CD4-positive, alpha-beta T cell treated with Interleukin-10 for 1 hour (primary cell): Measurements from ENCODE around the gene FABP1.

Experiments used
- DNase-seq: peaks from one replicate; pipeline ENCODE4 v3.0.0-alpha.2; 2020

The FABP1 gene

DNA sequence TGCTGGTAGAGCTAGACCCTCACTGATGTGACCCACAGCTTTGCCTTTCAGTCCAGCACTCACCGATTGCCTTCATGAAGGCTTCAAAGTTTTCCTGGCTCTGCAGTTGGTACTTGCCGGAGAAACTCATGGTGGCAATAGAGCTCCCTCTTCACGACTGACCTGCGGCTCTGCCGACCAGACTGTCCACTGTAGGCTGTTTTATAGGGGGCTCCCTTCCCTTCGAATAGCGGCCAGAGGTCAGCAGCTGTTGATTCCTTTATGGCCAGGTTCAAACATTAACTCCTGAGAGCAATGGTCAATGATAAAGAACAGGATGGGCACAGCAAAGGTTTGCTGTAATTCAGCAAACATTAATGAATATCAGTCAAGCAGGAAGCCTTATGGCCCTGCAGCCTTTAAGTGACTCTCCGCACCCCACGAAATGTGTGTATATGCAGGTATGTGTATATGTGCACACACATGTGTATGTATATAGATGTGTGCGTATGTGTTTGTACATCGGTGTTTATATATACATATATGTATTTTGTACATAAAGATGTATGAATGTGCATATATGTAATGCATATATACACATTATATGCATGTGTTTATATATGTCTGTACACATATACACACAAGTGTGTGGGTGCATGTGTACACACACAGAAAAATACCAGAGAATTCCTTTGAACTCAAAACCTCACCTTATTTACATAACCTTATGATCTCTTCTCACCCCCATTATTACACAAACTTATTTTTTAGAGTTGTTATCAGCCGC, at the start of gene FABP1:
FABP1 (minus strand) TSS at position 175 of the 766 bp plus-strand sequence; CDS start at position 130, 45 bp downstream.
- no peak for DNase-seq

DNA sequence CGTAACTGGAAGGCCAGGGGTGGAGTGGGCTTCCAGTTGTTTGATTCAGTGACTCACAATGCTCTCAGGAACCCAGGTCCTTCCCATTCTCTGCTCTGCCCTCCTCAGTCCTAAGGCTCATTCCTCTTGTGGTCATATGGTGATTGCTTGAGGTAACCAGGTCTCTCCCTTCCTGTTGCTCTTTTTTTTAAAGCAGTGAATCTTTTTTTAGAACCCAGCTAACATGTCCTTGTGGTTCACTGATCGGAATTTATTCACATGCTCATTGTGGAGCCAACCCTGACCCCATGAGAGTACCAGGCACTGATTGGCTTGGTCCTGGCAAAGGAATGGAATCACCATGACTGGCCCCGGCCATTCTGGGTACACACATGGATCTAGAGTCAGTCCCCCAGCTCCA, 49.7 kb upstream of the FABP1 start:
- DNase-seq = no peak

DNA sequence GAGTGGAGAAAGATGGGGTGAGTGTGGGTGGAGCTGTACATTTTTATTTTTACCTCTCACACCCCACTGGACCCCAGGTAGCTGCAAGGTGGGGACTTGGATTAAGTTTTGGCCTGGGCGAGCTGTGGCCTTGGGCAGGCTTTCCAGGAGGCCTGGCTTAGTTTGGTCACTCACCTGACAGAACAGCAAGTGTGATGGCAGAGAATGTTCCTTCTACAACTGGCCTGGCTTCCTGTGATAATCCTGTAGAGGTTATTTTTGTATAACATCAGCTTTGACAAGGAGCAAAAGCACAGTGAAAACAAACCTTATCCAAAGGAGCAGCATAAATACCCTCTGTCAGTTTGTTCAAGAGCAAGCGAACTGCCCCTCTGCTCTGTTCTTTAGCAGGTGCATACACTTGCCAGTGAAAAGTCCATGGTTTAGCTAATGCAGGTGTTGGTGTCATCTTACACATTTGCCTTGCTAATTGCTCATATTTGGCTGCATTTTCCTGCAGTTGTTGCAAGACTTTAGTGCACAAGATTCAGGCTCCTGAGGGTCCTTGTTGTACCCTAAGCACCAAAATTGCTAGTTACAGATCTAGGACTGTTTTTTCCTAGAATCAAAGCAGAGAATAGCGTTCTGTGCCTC, 48.6 kb upstream of the FABP1 start:
- no peak for DNase-seq

DNA sequence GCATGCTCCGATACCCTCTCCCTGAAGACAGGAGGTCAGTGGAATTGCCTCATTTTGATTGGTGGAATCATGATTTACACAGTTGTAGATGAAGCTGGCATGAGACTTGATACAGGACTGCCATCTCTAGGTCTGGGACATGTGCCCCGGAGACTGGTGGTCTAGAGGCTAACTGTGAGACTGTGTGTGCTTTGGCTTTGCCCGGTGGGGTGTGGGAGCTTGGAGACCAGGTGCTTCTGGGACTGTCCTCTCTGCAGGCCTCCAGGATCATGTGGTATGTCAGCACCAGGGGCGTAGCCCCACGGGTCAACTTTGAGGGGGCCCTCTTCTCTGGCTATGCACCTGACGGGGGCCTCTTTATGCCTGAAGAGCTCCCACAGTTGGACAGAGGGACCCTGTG, 45.0 kb upstream of the FABP1 start:
- no peak for DNase-seq

DNA sequence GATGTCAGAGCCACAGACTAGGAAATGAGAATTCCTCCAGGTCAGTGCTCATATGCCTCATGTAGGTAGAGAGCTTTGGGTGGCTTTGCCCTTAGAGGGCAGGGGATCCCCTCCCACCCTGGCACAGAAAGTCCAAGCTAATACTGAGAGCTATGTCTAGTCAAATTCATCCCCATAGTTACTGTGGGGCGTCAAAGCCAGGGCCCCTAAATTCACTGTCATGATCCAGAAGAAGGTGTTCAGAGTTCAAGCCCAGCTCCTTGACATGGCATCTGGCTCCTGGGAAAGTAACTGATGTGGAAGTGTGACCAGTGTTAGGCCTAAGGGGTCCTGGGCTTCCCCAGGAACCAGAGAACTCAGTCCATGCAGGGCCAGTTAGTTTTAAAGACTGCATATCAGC, 44.1 kb upstream of the FABP1 start:
- no peak for DNase-seq

DNA sequence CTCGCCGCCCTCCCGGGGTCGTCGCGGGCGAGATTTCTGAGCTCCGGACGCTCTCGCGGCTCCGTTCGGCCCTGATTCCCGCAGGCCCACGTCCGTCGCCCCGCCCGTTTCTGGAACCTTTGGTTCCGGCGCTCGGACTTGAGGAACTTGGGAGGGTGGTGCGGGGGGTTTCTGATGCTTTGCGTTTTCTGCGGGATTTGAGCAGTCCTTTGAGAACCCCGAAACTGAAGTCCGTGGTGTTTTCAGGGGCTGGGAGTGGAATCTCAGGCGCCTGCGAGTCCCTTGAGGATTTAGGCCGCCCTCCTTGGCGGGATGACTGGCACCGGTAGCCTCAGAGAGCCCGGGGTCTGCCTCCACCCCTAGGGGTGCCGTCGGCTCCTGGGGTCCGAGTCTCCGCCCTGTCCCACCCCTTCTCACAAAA, 42.6 kb upstream of the FABP1 start:
- DNase-seq = no peak

DNA sequence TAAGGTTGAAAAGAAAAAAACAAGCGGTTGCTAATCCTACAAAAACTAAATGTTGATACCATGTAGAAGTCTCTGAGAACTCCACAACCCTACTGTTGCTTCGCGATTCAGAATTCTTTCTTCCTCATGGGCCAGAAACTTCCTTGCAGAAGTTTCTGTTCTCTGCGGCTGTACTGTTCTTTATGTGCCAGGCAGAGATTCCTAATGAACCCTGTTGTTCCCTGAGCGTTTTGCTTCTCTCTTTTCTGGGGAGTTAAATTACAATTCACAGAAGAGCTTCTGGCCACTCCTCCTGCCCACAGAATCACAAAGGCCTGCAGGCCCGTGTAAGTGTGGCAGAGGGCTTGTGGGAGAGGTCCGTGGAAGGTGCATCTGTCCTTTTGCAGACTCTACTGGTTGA, 40.5 kb upstream of the FABP1 start:
- no peak for DNase-seq

DNA sequence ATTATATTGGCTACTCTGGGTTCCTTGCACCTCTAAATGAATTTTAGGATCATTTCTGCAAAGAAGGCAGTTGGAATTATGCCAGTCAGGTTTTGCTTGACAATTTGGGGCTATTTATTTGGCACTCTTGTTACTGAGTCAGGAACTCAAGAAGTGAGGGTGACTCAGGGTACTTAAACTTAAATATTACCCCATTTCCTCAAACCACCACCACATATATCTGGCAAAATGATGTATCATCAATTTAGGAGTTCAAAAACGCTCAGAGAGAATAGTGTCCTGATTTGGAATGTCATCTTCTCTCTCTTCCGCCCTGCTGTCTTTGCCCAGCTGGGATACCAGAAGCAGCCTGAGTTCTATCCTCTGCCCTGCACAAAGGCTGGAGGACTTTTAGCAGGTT, 39.9 kb upstream of the FABP1 start:
- no peak for DNase-seq

DNA sequence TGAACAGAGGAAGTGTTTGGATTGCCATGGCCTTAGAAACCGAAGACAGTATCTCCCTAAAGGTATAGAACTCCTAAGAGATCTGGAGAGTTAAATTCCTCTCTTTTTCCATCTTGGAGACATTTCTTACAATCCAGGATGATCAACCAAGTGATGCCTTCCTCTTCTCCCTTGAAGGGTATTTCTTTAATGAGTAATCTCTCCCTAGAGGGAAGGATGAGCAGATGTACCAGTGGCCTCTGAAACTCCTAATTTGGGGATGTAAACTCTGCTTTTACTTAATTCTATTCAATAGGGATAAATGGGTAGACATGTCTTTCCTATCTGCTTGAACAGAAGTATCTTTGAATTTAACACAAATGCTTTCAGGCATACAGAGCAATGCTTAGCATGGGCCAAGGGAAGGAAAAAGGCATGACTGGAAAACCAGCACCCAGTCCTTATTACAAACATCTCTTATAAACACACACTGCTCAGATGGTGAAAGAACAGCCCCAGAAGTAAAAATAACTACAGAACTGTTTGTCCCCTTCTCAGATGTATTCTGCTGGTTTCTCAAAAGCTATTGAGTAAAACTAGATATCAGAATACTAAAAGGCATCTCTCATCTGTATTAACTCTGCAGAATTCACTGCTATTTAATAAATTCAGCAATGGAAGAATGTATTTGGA, 37.6 kb upstream of the FABP1 start:
- no peak for DNase-seq

DNA sequence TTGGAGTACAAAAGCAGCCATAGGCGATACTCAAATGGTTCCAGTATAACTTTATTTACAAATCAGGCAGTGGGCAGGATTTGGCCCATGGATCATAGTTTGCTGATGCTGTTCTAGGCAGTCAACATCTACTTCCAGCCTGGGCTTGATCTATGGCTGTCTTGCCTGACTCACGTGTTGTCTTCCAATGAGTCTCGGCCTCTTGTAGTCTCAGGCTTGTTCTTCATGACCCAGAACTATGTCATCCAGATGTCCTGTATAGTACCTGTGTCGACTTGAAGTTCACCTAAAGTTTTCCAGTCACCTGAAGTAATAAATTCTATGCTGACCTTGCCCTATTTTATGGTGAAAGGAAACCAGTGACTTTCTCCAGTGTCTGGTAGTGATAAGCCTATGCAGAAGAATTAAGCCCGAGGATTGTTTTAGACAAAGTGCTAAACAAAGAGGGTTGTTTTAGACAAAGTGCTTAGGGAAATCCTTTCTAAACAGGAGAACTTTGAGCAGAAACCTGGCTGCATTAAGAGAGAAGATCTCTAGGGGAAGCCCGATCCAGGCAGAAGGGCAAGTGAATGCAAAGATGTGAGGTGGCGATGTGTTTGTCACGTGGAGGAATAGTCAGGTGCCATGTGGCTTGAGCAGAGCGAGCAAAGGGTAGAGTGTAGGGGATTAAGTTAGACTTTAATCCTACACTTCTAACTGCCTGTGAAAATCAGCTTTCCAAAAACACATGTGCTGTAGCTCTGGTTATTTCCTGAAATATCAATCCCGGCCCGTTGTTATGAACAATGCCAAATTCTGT, 33.8 kb upstream of the FABP1 start:
- no peak for DNase-seq

DNA sequence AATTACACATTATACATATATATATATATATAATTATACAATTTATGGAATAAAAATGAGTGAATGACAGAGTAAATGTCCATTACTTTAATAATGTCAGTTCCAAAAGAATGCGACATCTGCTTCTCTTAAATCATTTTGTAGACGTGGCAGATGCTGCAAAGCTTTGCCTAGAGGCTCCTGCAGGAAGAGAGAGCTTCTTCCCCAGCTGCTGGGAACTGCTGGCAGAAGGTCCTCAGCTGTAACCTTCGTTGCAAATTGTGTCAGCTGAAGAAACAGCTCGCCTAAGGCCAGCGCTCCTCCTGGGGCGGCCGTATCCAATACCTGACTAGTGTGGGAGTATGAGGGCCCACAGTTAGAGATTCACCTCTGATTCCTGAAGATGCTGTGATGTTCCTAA, 32.7 kb upstream of the FABP1 start:
- no peak for DNase-seq

DNA sequence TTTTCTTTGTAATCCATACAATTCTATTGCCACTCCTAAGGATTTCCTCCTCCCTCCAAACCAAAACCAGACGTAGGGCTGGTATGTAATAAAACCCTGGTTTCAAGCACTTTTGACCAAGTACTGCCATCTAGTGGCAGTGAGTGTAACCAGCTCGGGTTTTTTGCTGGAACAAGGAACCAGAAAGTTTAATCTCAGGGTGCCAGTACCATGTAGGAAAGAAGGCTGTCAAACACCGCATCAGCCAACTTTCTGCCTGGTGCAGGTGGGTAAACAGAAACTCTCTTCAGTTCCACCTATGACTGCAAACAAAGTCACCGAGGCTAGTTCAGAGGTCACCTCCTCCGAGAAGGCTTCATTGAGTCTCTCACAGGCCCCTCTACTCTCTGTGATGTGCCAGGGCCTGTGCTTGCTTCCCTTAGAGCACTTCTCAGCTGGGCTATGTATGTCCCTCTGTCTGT, 32.1 kb upstream of the FABP1 start:
- peak; percentile 67 for DNase-seq

DNA sequence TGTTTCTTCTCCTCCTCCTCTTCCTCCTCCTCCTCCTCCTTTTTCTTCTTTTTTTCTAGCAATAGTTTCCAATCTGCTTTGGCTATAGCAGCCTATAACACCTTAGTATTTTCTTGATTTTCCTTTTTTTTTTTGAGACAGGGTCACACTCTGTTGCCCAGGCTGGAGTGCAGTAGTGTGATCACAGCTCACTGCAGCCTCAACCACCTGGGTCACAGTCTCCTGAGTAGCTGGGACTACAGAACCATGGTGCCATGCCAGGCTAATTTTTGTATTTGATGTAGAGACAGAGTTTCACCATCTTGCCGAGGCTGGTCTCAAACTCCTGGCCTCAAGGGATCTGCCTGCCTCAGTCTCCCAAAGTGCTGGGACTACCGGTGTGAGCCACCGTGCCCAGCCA, 31.6 kb upstream of the FABP1 start:
- DNase-seq = no peak

DNA sequence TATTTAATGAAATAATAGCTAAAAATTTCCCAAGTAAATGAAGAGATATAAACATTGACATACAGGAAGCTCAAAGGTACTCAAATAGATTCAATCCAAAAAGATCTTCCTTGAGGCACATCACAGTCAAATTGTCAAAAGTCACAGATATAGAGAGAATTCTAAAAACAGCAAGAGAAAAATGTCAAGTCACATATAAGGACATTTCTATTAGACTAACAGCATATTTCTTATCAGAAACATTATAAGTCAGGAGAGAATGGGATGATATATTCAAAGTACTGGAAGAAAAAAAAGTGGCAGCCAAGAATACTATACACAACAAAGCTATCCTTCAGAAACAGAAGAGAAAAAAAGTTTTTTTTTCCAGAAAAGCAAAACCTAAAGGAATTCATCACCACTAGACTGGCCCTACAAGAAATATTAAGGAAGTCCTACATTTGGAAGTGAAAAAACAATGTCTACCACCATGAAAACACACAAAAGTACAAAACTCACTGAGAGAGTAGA, 21.1 kb upstream of the FABP1 start:
- DNase-seq = no peak

DNA sequence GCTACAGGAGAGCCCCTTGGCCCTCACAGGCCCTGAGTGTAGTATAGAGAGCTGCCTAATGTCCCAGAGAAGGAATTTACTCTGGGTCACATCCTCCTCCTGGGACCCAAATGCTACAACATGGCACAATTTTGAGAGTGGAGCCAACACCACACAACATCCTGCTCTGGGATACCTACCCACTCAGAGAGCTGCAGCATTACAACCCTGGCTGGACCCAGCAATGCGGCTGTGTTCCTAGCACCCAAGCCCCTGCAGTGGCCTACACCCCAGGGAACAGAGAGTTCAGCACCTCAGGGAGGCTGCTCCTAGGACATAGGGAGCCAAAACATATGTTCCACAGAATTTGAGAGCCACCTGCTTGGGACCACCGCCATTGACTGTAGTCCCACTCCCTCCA, 19.3 kb upstream of the FABP1 start:
- no peak for DNase-seq

DNA sequence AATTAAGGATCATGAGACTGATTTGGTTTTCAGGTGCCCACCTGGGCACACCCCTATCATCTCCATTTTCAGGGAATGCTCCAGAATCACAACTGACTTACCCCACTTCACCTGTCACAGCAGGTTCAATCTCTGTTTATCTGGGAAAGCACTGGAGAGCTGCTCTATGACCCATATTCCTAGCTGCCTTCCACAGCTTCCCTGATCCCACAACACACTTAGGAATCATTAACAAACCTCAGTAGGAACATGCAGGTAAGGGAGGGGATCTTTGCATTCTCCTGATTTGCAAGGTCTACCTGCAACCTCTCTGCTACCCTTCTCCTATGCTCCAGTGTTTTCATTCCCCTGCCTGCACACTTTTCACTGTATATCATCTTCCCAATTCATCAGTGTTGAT, 18.7 kb upstream of the FABP1 start:
- DNase-seq = no peak

DNA sequence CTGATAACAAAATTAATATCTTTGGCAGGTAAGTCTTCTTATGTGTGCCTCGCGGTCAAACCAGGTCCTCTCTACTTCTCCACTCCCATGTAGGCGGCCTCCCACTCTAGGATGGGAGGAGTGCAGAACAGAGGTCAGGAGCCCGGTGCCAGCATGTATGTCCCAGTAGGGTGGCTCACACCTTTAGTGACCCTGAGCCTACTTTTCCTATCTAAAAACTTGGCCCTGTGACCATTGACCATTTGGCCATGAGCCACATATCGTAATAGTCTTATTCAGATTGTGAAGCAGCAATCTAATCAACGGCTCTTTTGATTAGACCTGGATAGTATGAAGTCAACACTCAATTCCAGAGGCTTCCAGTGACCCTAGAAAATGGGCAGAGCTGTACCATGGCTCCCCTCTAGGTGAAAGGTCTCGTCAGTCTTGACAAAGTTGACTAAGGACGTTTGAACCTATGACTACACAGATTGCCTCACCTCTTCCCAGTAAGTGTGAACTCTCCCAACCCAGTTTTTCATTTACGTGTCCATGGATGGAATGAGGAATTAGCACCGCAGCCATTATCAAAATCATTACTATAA, 17.1 kb upstream of the FABP1 start:
- no peak for DNase-seq

DNA sequence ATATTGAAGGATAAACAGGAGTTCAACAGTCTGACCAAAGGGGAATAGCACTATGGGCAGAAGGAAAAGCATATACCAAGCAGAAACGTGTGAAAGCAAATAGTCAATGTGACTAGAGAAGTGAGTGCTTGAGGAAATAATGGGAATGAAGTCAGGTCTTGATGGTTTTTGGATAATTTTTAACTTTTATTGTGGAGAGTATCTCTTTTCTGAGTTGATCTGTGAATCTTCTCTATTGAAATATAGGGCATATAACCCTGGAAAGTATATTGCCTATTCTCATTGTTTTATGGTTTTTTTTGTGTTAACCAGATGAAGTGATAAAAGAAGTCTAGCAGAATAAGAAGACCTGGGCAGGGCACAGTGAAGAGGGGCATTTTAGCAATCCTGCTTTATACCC, 16.4 kb upstream of the FABP1 start:
- DNase-seq = no peak

DNA sequence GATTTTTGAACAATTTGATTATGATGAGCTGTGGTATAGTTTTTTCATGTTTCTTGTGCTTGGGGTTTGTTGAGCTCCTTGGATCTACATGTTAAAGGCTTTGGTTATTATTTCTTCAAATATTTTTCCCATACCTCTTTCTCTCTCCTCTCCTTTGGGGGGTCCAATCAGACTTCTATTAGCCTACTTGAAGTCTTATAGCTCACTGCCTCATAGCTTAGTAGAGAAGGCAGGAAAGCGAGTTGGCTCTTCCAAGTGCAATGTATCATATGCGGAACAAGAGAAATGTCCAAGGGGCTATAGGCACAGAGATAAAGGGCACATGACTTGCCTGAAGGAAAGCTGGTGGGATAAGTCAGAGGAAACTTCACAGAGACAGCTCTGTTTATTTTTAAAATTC, 14.1 kb upstream of the FABP1 start:
- no peak for DNase-seq

DNA sequence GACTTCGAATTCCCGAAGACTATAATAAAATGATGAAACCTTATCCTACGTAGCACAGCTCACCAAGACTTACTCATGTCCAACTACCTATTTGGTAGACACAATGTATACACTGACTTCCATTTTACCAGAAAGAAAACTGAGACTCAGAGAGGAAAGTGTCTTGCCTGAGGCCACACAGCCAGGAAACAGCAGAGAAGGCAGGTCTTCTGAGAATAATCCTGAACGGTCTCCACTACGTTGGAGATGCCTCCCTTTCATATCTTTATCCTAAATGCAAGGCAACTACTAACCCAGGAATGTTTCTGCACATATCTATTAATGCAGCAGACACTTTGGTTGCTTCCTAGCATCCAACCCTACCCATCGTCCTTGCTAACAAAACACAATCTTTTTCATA, 11.9 kb upstream of the FABP1 start:
- no peak for DNase-seq

DNA sequence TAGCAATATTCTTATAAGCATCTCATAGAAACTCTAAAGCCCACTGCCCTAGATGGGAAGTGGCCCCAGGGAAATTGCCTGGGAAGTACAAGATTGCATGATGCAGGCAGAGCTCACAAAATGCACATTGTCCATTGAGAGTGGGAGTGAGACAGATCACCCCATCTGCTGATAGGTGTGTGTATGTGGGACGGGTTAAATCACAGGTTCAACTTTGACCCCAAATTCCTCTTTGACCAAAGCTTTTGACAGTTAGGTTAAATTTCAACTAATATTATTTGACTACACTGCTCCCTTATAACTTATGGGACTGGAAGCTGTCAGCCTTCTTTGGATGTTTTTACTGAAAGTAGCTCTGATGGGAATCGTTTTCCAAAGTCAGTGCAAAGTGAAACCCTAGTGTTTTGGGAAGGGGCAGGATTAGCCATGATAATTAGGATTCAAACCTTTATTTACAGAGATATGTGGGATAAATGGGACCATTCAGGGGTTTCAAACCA, 11.4 kb upstream of the FABP1 start:
- DNase-seq = no peak

DNA sequence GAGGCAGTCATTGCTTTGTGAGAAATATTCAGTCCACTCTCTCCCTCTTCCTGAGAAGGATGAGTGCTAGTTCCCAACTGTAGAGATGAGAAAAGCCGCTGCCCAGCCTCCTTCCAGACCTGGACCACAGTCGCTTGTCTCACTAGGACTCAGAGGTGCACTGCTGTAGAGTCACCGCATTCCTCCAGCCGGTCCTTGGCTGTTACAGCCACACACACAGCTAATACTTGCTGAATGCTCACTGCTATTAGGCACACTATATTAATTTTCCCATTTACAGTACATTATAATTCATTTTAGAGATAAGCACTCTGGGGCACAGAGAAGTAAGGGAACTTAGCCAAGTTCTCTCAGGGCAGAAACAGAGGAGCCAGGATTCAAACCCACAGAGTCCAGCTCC, 10.0 kb upstream of the FABP1 start:
- DNase-seq = no peak

DNA sequence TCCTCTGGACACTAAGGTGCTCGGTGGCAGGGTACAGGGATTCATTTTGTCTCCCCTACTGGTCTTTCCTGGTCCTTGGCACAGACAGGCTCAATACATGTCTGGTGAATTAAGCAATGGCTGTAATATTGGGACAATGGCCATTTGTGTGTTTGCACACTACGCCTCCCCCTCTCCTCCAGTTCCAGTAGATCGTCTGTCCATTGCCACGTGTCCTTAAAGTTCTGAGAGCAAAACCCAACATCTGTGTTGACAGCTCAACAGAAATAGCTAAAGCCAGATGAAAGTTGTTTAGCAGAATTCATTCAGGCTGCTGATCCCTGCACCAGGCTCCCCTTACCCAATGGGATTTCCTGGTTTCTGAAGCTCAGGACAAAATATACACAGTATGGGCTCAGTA, 9.0 kb upstream of the FABP1 start:
- DNase-seq = no peak
